Spleen (tissue), 7 donors: Measurements from ENCODE around the gene NOLC1.

ENCODE experiments used
- POLR2A ChIP-seq, 3 donors: fragments of 450-650 bp; IDR thresholded peaks; one replicate each; pipeline ENCODE4 v1.5.1; 2017; ENCODE audit warnings: antibody characterized with exemption in 3 of 3, mild to moderate bottlenecking in 1 of 3
- TF ChIP-seq, protein P1 (sequence below), 11 experiments: fragments of 200-600 bp in 7 of 11; fragments of 450-650 bp in 4 of 11; sonication (generic) in 4 of 11; IDR thresholded peaks in 8 of 11; conservative IDR thresholded peaks in 3 of 11; 1 replicate in 7 of 11; 2 replicates in 4 of 11; pipeline versions ENCODE4 v1.4.0 to v1.8.0; 2016 to 2021; ENCODE audit warnings: antibody characterized with exemption in 11 of 11, inconsistent platforms in 4 of 11, mild to moderate bottlenecking in 1 of 11
- donor health status: DM: no; HTN: no; CAD: no; lungs with moderate emphysema.
- donor health status: DM: no; HTN: no; CAD: no.
- donor health status: DM: no; HTN: no; CAD: no.

DNA sequence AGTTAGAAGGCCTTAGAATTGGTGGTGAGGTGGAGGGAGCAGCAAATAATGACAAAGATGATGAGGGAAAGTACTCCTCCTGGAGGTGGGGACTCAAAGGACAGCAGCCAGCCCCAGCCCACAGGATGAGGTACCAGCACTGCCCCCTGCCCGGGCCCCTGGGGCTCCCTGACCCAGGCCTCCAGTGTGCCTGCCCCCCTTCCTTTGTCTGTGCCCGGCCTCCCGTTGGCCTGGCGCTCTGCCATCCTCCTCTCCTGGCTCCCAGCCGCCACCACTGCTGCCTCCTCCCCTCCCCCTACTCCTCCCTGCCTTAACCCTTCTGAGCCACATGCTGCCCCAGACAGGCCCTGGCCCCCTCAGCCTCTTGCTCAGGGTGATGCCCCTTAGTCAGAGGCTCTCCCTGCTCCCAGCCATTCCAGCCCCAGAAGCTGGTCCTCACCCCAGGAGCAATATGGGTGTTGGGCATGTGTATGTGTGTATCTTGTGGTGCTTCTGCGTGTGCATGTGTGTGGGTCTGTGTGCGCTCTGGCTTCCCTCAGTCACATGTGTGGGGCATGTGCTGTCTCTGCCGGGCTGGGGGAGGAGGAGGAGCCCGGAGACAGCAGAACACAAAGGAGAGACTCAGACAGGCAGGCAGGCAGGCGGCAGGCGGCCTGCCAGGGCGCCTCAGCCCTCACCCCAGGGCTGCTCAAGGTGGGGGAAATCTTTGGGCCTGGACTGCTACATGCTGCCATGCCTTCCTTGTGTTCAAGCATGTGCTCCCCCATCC is 34.6 kb upstream of the NOLC1 start:
- TF ChIP-seq, protein P1, sequence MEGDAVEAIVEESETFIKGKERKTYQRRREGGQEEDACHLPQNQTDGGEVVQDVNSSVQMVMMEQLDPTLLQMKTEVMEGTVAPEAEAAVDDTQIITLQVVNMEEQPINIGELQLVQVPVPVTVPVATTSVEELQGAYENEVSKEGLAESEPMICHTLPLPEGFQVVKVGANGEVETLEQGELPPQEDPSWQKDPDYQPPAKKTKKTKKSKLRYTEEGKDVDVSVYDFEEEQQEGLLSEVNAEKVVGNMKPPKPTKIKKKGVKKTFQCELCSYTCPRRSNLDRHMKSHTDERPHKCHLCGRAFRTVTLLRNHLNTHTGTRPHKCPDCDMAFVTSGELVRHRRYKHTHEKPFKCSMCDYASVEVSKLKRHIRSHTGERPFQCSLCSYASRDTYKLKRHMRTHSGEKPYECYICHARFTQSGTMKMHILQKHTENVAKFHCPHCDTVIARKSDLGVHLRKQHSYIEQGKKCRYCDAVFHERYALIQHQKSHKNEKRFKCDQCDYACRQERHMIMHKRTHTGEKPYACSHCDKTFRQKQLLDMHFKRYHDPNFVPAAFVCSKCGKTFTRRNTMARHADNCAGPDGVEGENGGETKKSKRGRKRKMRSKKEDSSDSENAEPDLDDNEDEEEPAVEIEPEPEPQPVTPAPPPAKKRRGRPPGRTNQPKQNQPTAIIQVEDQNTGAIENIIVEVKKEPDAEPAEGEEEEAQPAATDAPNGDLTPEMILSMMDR (IDR thresholded peaks at IDR 0.05 in 8 of 11, conservative IDR thresholded peaks at IDR 0.05 in 3 of 11): peak in 4 of 11 experiments; percentile 16 to 36 (median 21)
- TF ChIP-seq POLR2A (IDR thresholded peaks at IDR 0.05): no peak
